Adrenal gland (tissue), 12 donors: Measurements from ENCODE around the gene NUP188. TPM values are rescaled to one million over a fixed set of nuclear protein-coding genes. Genes with fewer than 3 reads are reported as not detected.

ENCODE experiments used
- DNase-seq, 7 donors: peaks; one replicate each; pipeline ENCODE4 v3.0.0-alpha.2; 2019 to 2020
- H3K27ac ChIP-seq, 5 donors: fragments of 200-600 bp; sonication (generic) in 4 of 5; 1 replicate in 3 of 5; 2 replicates in 2 of 5; pipeline versions ENCODE4 v1.5.1 to v1.8.0; 2016 to 2020; ENCODE audit warnings: mild to moderate bottlenecking in 1 of 5
- H3K27me3 ChIP-seq: fragments of 200-600 bp; 2 replicates; pipeline ENCODE4 v1.8.0; 2021
- H3K36me3 ChIP-seq, 2 donors: fragments of 200-600 bp; replicated peaks in 1 of 2; 1 replicate in 1 of 2; 2 replicates in 1 of 2; pipeline versions ENCODE4 v1.5.1 to v1.8.0; 2018 to 2022
- H3K4me1 ChIP-seq, 2 donors: fragments of 200-600 bp; replicated peaks in 1 of 2; 1 replicate in 1 of 2; 2 replicates in 1 of 2; pipeline versions ENCODE4 v1.5.1 to v1.8.0; 2018 to 2021
- H3K4me3 ChIP-seq, 4 donors: fragments of 200-600 bp; sonication (generic) in 3 of 4; one replicate each; pipeline ENCODE4 v1.5.1; 2016 to 2018
- H3K9me3 ChIP-seq, 3 donors: fragments of 200-600 bp; sonication (generic) in 1 of 3; replicated peaks in 1 of 3; 1 replicate in 2 of 3; 2 replicates in 1 of 3; pipeline versions ENCODE4 v1.5.1 to v1.8.0; 2016 to 2021
- CTCF ChIP-seq, 6 experiments: fragments of 450-650 bp in 4 of 6; fragments of 200-600 bp in 2 of 6; sonication (generic) in 1 of 6; IDR thresholded peaks; 1 replicate in 5 of 6; 2 replicates in 1 of 6; pipeline versions ENCODE4 v1.5.1 to v1.8.0; 2016 to 2021; ENCODE audit warnings: antibody characterized with exemption in 6 of 6, mild to moderate bottlenecking in 2 of 6, moderate library complexity in 1 of 6
- POLR2A ChIP-seq, 2 donors: fragments of 450-650 bp; IDR thresholded peaks; one replicate each; pipeline ENCODE4 v1.6.1; 2017; ENCODE audit warnings: antibody characterized with exemption in 2 of 2, mild to moderate bottlenecking in 2 of 2, moderate library complexity in 1 of 2
- WGBS, 4 donors: extraction: QIAGEN DNeasy Blood & Tissue Kit in 2 of 4; methylation state at CpG; one replicate each; pipeline versions ENCODE4 v1.1.5 to v1.1.7; 2013 to 2017; 5-methylcytosine and 5-hydroxymethylcytosine counted together
- intact Hi-C, 2 donors: fragments of 100-400 bp; cut with DNase I; formaldehyde crosslinking; loops; one replicate each; pipeline versions ENCODE4 v1.14.1 to v1.15.0; 2022 to 2023
- polyA plus RNA-seq, 3 donors: library from polyadenylated mRNA; stranded (reverse); fragments of 200-250 nt in 2 of 3; fragments of 350-450 nt in 1 of 3; fragmentation: Illumina TruSeq in 1 of 3; extraction: RNeasy Lipid Tissue Mini Kit (QIAGEN cat#74804) in 1 of 3; gene quantifications; one replicate each; pipeline ENCODE4 v1.2.3, GENCODE V29; 2013 to 2014
- total RNA-seq, 9 donors: library from RNA; depleted of rRNA in 4 of 9; stranded (reverse); fragments of >200 nt in 4 of 9; fragments of 120-200 nt in 1 of 9; fragmentation: NEBNext Ultra II Directional in 1 of 9; extraction: Animal tissue kit (Norgen Biotek cat#: 25700) in 1 of 9; gene quantifications; one replicate each; pipeline versions ENCODE4 v1.1.0 to v1.2.4, GENCODE V29; 2013 to 2023
- donor health status: healthy with polysubstance abuse.
- donor health status: Bipolar disorder and iron deficiency.
- donor health status: DM: yes; HTN: yes; CAD: no.
- donor health status: DM: no; HTN: no; CAD: no.
- donor health status: DM: no; HTN: no; CAD: no.
- donor health status: DM: yes; HTN: yes; CAD: no.

The NUP188 gene
- total and polyA plus RNA-seq, 12 donors = 20.2 to 122 (median 31.8) TPM

GRCh38 chr9:128899566-128900322 is 47.8 kb upstream of the NUP188 start:
- H3K27me3 ChIP-seq = no peaks in the 10 kb centered on the region
- peaks cover 0 to 5% of the 10 kb centered on the region in 2 donors for H3K4me1 ChIP-seq
- no peaks in the 10 kb centered on the region for H3K9me3 ChIP-seq
- TF ChIP-seq CTCF (IDR thresholded peaks at IDR 0.05) (no peak), POLR2A (IDR thresholded peaks at IDR 0.05) (no peak)
- DNase-seq = peak in 1 of 7 donors; percentile 42
- WGBS, 4 donors = 61 to 68% (median 65%) methylated on average over 8 of the region's 8 CpGs
- H3K36me3 ChIP-seq = peaks cover 0 to 19% of the 10 kb centered on the region in 2 donors
- intact Hi-C loops = no loop called here
- H3K4me3 ChIP-seq = no peak overlapping the region
- peak overlapping the region in 1 of 5 donors; percentile 17 for H3K27ac ChIP-seq

- no peak for DNase-seq
- Histone ChIP-seq H3K9me3 (no peaks in the 10 kb centered on the region), H3K36me3 (peaks cover 0 to 19% of the 10 kb centered on the region in 2 donors), H3K4me3 (no peak overlapping the region), H3K27me3 (no peaks in the 10 kb centered on the region), H3K27ac (no peak overlapping the region), H3K4me1 (peaks cover 0 to 5% of the 10 kb centered on the region in 2 donors)
- no peak for TF ChIP-seq CTCF (IDR thresholded peaks at IDR 0.05)
- no peak for TF ChIP-seq POLR2A (IDR thresholded peaks at IDR 0.05)
- intact Hi-C loops = no loop called here
- 83 to 98% (median 91%) methylated on average over 5 to 7 of the region's 7 CpGs for WGBS, 4 donors
Measured at GRCh38 chr9:128901379-128901778, 46.1 kb upstream of the NUP188 start.

GRCh38 chr9:128901822-128902221 is 45.7 kb upstream of the NUP188 start:
- TF ChIP-seq CTCF (IDR thresholded peaks at IDR 0.05) = no peak
- TF ChIP-seq POLR2A (IDR thresholded peaks at IDR 0.05) = no peak
- DNase-seq = no peak
- WGBS, 4 donors = 84 to 93% (median 89%) methylated on average over 3 to 5 of the region's 5 CpGs
- H3K4me3 ChIP-seq = no peak overlapping the region
- no peaks in the 10 kb centered on the region for H3K9me3 ChIP-seq
- peaks cover 0 to 5% of the 10 kb centered on the region in 2 donors for H3K4me1 ChIP-seq
- peaks cover 0 to 16% of the 10 kb centered on the region in 2 donors for H3K36me3 ChIP-seq
- peak overlapping the region in 1 of 5 donors; percentile 17 for H3K27ac ChIP-seq
- H3K27me3 ChIP-seq = no peaks in the 10 kb centered on the region
- intact Hi-C loops = no loop called here

- H3K27ac ChIP-seq = peak overlapping the region in 1 of 5 donors; percentile 17
- peaks cover 0 to 15% of the 10 kb centered on the region in 2 donors for H3K36me3 ChIP-seq
- no peaks in the 10 kb centered on the region for H3K27me3 ChIP-seq
- H3K9me3 ChIP-seq = no peaks in the 10 kb centered on the region
- TF ChIP-seq CTCF (IDR thresholded peaks at IDR 0.05) = no peak
- no peak for TF ChIP-seq POLR2A (IDR thresholded peaks at IDR 0.05)
- peaks cover 0 to 5% of the 10 kb centered on the region in 2 donors for H3K4me1 ChIP-seq
- intact Hi-C loops = no loop called here
- 68 to 78% (median 73%) methylated on average over 11 to 23 of the region's 23 CpGs for WGBS, 4 donors
- no peak overlapping the region for H3K4me3 ChIP-seq
- DNase-seq = no peak
Measured at GRCh38 chr9:128902351-128903078, 45.0 kb upstream of the NUP188 start.
